SU-DHL-6 (cell line): ENCODE measurements around the gene TGFBR3L.

ENCODE experiments used
- H2AFZ ChIP-seq: fragments of 200-600 bp; sonication (generic); 2 replicates; pipeline ENCODE4 v1.6.1; 2014; ENCODE audit warnings: low read depth, mild to moderate bottlenecking, moderate library complexity, mixed read lengths, antibody characterized with exemption, low read length; ENCODE audit not compliant: severe bottlenecking
- H3F3A ChIP-seq: fragments of 200-600 bp; shearing (Covaris generic); 2 replicates; pipeline ENCODE4 v1.6.0; 2016; ENCODE audit warnings: antibody characterized with exemption, mild to moderate bottlenecking; ENCODE audit not compliant: insufficient read depth
- H3K27ac ChIP-seq: fragments of 200-600 bp; sonication (generic); 2 replicates; pipeline ENCODE4 v1.5.1; 2016; ENCODE audit warnings: low read depth, mild to moderate bottlenecking, low read length, moderate library complexity, mixed read lengths
- H3K27me3 ChIP-seq: fragments of 200-600 bp; sonication (generic), shearing (Covaris generic); 2 replicates; pipeline ENCODE4 v1.6.0; 2014; ENCODE audit warnings: mild to moderate bottlenecking, low read length
- H3K36me3 ChIP-seq: fragments of 200-600 bp; sonication (generic); 2 replicates; pipeline ENCODE4 v1.6.1; 2014; ENCODE audit warnings: mild to moderate bottlenecking, low read length, mixed read lengths
- H3K4me2 ChIP-seq: fragments of 300-600, 200-600 bp; shearing (Covaris generic), sonication (generic); 2 replicates; pipeline ENCODE4 v1.6.0; 2014; ENCODE audit warnings: low read length, low read depth, mild to moderate bottlenecking; ENCODE audit not compliant: poor library complexity, severe bottlenecking
- H3K4me3 ChIP-seq: fragments of 200-600 bp; sonication (generic); 2 replicates; pipeline ENCODE4 v1.5.1; 2014; ENCODE audit warnings: antibody characterized with exemption, low read length, mild to moderate bottlenecking, mixed read lengths; ENCODE audit not compliant: insufficient read depth, poor library complexity, severe bottlenecking
- H3K79me2 ChIP-seq: fragments of 200-600 bp; sonication (generic); 2 replicates; pipeline ENCODE4 v1.6.1; 2014; ENCODE audit warnings: mild to moderate bottlenecking, low read length, moderate library complexity; ENCODE audit not compliant: insufficient read depth
- H3K9ac ChIP-seq: fragments of 200-600 bp; sonication (generic); 2 replicates; pipeline ENCODE4 v1.7.0; 2014; ENCODE audit warnings: mild to moderate bottlenecking, low read length
- H3K9me2 ChIP-seq: fragments of 200-600 bp; sonication (generic); replicated peaks from 2 replicates; pipeline ENCODE4 v1.6.1; 2014; ENCODE audit warnings: low read length; ENCODE audit not compliant: insufficient read depth
- H3K9me3 ChIP-seq: fragments of 200-600 bp; sonication (generic); 2 replicates; pipeline ENCODE4 v1.6.1; 2014; ENCODE audit warnings: low read length, mixed read lengths; ENCODE audit not compliant: insufficient read depth
- H4K20me1 ChIP-seq: fragments of 200-600 bp; sonication (generic); 2 replicates; pipeline ENCODE4 v1.6.1; 2014; ENCODE audit warnings: low read depth, mild to moderate bottlenecking, antibody characterized with exemption, low read length, moderate library complexity, mixed read lengths
- CTCF ChIP-seq: fragments of 200-600 bp; sonication (generic); IDR thresholded peaks from one replicate; pipeline ENCODE4 v1.5.1; 2017; ENCODE audit warnings: antibody characterized with exemption, mild to moderate bottlenecking, low read length, moderate library complexity; ENCODE audit not compliant: insufficient read depth, poor library complexity, severe bottlenecking
- EZH2phosphoT487 ChIP-seq: fragments of 200-600 bp; sonication (generic), shearing (Covaris generic); conservative IDR thresholded peaks from 2 replicates; pipeline ENCODE4 v1.6.1; 2018; ENCODE audit warnings: mild to moderate bottlenecking, antibody characterized with exemption, low read length, moderate library complexity, mixed read lengths

The TGFBR3L gene

GRCh38 chr19:7963566-7963965, 48.9 kb downstream of the TGFBR3L start:
- Histone ChIP-seq H3K79me2 (no peaks in the 10 kb centered on the region), H3K9me2 (no peaks in the 10 kb centered on the region), H3K9me3 (no peaks in the 10 kb centered on the region), H3K9ac (no peak overlapping the region), H3K4me3 (no peak overlapping the region), H2AFZ (no peak overlapping the region), H4K20me1 (peaks cover 3% of the 10 kb centered on the region; the same call in 1 of the 2 replicates), H3K36me3 (peaks cover 14% of the 10 kb centered on the region; the same call in 1 of the 2 replicates), H3K4me2 (no peak overlapping the region), H3F3A (no peaks in the 10 kb centered on the region), H3K27me3 (no peaks in the 10 kb centered on the region), H3K27ac (no peak overlapping the region)
- TF ChIP-seq CTCF (no peak), EZH2phosphoT487 (no peak)

- Histone ChIP-seq H2AFZ (no peak overlapping the region), H3F3A (no peaks in the 10 kb centered on the region), H3K79me2 (no peaks in the 10 kb centered on the region), H3K36me3 (peaks cover 14% of the 10 kb centered on the region; the same call in 1 of the 2 replicates), H3K9me2 (no peaks in the 10 kb centered on the region), H3K27me3 (no peaks in the 10 kb centered on the region), H3K27ac (no peak overlapping the region), H3K9me3 (no peaks in the 10 kb centered on the region), H3K9ac (no peak overlapping the region), H3K4me2 (no peak overlapping the region), H4K20me1 (no peaks in the 10 kb centered on the region), H3K4me3 (no peak overlapping the region)
- TF ChIP-seq CTCF = no peak
Observed at GRCh38 chr19:7965259-7965841, 50.7 kb downstream of the TGFBR3L start.

GRCh38 chr19:7965921-7966665, 51.5 kb downstream of the TGFBR3L start:
- Histone ChIP-seq H3K27me3 (no peaks in the 10 kb centered on the region), H3K79me2 (no peaks in the 10 kb centered on the region), H2AFZ (no peak overlapping the region), H3K4me2 (no peak overlapping the region), H3K9ac (no peak overlapping the region), H3K4me3 (no peak overlapping the region), H3K9me3 (no peaks in the 10 kb centered on the region), H3K9me2 (no peaks in the 10 kb centered on the region), H3K27ac (no peak overlapping the region), H3K36me3 (peaks cover 14% of the 10 kb centered on the region; the same call in 1 of the 2 replicates), H4K20me1 (no peaks in the 10 kb centered on the region), H3F3A (no peaks in the 10 kb centered on the region)
- TF ChIP-seq CTCF (no peak), EZH2phosphoT487 (no peak)
